Measurements from ENCODE around the gene COQ7. TPM values are rescaled to one million over a fixed set of nuclear protein-coding genes. Genes with fewer than 3 reads are reported as not detected.

Gene COQ7
- total RNA-seq, 2 experiments from 2014 or later = 16.4 to 21.3 TPM

DNA sequence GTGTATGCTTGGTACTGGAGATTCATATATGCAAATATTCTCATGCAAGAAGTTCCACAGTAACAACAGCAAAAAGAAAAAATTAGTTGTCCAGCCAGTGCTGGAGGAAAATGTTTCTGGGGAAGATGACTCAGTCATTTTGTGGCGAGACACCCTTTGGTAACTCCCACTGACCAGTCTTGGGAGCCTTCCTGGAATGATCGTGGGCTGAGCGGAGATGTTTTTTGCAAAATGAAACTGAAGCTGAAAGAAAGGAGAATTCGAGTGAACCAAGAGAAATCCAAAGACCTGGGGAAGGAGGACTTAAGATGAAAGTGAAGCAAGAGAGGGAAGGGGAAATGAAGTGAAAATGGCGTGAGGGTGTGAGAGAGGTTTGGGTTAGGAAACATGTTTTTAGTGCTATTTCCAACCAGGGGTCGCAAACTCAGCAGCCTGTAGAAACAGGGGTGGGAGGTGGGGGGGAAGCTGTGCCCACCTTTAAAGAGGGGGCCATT lies 51.6 kb downstream of the COQ7 start:
- peaks cover 19% of the 10 kb centered on the region for H3K27me3 Mint-ChIP-seq (ENCODE audit: low read depth)
- intact Hi-C loops (cut with micrococcal nuclease) = no loop called here
- no peak overlapping the region for H3K27ac Mint-ChIP-seq
- H3K36me3 Mint-ChIP-seq (ENCODE audit: low read depth) = no peaks in the 10 kb centered on the region
- peak overlapping the region; percentile 48 for H3K4me3 Mint-ChIP-seq
- DNase-seq = no peak
- CTCF ChIA-PET = interaction anchor here (0.7 to 1.2 kb wide), 2 partner anchors 11 to 33 kb away, joined by 3 to 4 read pairs; no protein-coding TSS in a partner anchor
- no peaks in the 10 kb centered on the region for H3K9me3 Mint-ChIP-seq
- H3K4me1 Mint-ChIP-seq (ENCODE audit: low read depth) = peaks cover 6% of the 10 kb centered on the region

GRCh38 chr16:19119564-19119963 lies 52.1 kb downstream of the COQ7 start:
- H3K4me1 Mint-ChIP-seq (ENCODE audit: low read depth) = peaks cover 6% of the 10 kb centered on the region
- H3K27ac Mint-ChIP-seq = no peak overlapping the region
- no peak for DNase-seq
- peaks cover 19% of the 10 kb centered on the region for H3K27me3 Mint-ChIP-seq (ENCODE audit: low read depth)
- H3K36me3 Mint-ChIP-seq (ENCODE audit: low read depth) = no peaks in the 10 kb centered on the region
- no peaks in the 10 kb centered on the region for H3K9me3 Mint-ChIP-seq
- CTCF ChIA-PET = interaction anchor here (1.2 kb wide), 1 partner anchor 33 kb away, joined by 3 read pairs; no protein-coding TSS in a partner anchor
- H3K4me3 Mint-ChIP-seq = no peak overlapping the region
- intact Hi-C loops (cut with micrococcal nuclease) = no loop called here

GRCh38 chr16:19123535-19124178 lies 56.2 kb downstream of the COQ7 start:
- DNase-seq = no peak
- Mint-ChIP-seq H3K27me3 (ENCODE audit: low read depth) (peaks cover 5% of the 10 kb centered on the region), H3K4me1 (ENCODE audit: low read depth) (peaks cover 5% of the 10 kb centered on the region), H3K27ac (no peak overlapping the region), H3K9me3 (no peaks in the 10 kb centered on the region), H3K4me3 (no peak overlapping the region), H3K36me3 (ENCODE audit: low read depth) (no peaks in the 10 kb centered on the region)
- CTCF ChIA-PET = no interaction called here
- intact Hi-C loops (cut with micrococcal nuclease) = no loop called here

DNA sequence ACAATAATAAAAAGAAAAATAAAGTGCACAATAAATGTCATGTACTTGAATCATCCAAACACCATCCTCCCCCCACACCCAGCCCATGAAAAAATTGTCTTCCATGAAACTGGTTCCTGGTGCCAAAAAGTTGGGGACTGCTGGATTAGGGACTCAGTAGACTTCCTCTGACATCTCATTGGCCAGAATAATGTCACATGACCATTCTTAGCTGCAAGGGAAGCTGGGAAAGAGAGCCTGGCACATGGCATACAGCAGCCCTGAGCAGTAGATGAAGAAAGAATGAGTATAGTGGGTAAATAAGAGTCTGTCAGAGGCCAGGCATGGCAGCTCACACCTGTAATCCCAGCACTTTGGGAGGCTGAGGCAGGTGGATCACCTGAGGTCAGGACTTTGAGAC lies 58.9 kb downstream of the COQ7 start:
- Mint-ChIP-seq H3K4me3 (no peak overlapping the region), H3K9me3 (no peaks in the 10 kb centered on the region), H3K4me1 (ENCODE audit: low read depth) (peaks cover 9% of the 10 kb centered on the region), H3K36me3 (ENCODE audit: low read depth) (no peaks in the 10 kb centered on the region), H3K27ac (no peak overlapping the region), H3K27me3 (ENCODE audit: low read depth) (no peaks in the 10 kb centered on the region)
- CTCF ChIA-PET = no interaction called here
- intact Hi-C loops (cut with micrococcal nuclease) = no loop called here
- no peak for DNase-seq

DNA sequence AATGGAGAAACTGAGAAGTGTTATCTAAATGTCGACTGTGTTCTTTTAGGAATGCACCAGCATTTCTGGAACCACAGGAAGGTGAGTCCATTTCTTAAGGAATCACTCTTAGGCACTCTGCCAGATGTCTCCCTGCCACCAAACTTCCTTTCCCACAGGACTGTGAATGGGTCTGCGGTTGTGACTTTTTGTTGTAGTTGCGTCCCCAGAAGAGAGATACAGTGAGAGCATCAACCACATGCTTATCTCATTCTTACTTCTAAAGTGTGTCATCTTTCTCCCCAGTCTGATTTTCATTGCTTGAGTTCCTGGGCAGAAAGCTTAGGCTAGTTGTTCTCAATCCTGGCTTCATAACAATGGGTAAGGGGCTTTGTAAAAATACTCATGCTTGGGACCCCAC lies 59.8 kb downstream of the COQ7 start:
- CTCF ChIA-PET = no interaction called here
- Mint-ChIP-seq H3K27ac (no peak overlapping the region), H3K4me3 (no peak overlapping the region), H3K4me1 (ENCODE audit: low read depth) (peaks cover 10% of the 10 kb centered on the region), H3K36me3 (ENCODE audit: low read depth) (no peaks in the 10 kb centered on the region), H3K27me3 (ENCODE audit: low read depth) (no peaks in the 10 kb centered on the region), H3K9me3 (no peaks in the 10 kb centered on the region)
- DNase-seq = no peak
- intact Hi-C loops (cut with micrococcal nuclease) = no loop called here

DNA sequence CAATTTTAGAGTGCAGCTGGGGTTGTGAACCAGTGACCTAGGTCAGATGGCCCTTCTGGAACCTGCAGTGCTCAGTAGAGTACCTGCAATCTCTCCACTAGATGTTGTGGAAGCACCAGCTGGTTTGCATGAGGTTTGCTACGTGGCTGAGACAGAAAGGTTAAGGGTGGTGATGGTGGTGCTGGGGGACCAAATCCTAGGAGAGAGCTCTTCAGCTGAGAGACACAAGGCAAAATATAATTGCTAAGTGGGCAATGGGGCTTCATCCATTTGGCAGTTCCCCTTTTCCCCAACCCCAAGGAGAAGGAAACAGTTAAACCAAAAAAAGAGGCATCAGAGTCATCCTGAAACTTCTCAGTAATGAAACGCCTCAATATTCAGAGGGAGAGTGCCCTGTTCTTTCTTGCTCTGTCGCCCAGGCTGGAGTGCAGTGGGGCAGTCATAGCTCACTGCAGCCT lies 60.3 kb downstream of the COQ7 start:
- intact Hi-C loops (cut with micrococcal nuclease) = no loop called here
- DNase-seq = no peak
- Mint-ChIP-seq H3K4me3 (no peak overlapping the region), H3K9me3 (no peaks in the 10 kb centered on the region), H3K27me3 (ENCODE audit: low read depth) (no peaks in the 10 kb centered on the region), H3K27ac (no peak overlapping the region), H3K36me3 (ENCODE audit: low read depth) (no peaks in the 10 kb centered on the region), H3K4me1 (ENCODE audit: low read depth) (peaks cover 10% of the 10 kb centered on the region)
- CTCF ChIA-PET = no interaction called here

GRCh38 chr16:19128454-19129200 lies 61.2 kb downstream of the COQ7 start:
- CTCF ChIA-PET = no interaction called here
- Mint-ChIP-seq H3K4me1 (ENCODE audit: low read depth) (peaks cover 10% of the 10 kb centered on the region), H3K27ac (no peak overlapping the region), H3K36me3 (ENCODE audit: low read depth) (no peaks in the 10 kb centered on the region), H3K9me3 (no peaks in the 10 kb centered on the region), H3K4me3 (no peak overlapping the region), H3K27me3 (ENCODE audit: low read depth) (no peaks in the 10 kb centered on the region)
- DNase-seq = no peak
- intact Hi-C loops (cut with micrococcal nuclease) = no loop called here

Other genes with a start within 250 kb of the COQ7 start
- gene SMG1, start 141.2 kb upstream of the COQ7 start, total RNA-seq = 100 to 1,000 TPM in 1 of 2 experiments, 10 to 100 TPM in 1; 96.7 to 106 TPM
- not detected for gene TMC7, start 83.7 kb upstream of the COQ7 start, total RNA-seq
- gene ITPRIPL2, start 46.4 kb downstream of the COQ7 start, total RNA-seq = under 1 TPM; 0.17 to 0.19 TPM
- not detected for gene SYT17, start 100.6 kb downstream of the COQ7 start, total RNA-seq
- gene CLEC19A, start 218.1 kb downstream of the COQ7 start, total RNA-seq = not detected